ENCODE data around the gene SCGB1A1.
"Not testable (repeated sequence)": the region's sequence is repeated elsewhere in the genome, so short reads cannot be mapped to it uniquely, and the experiment has no call there.

SCGB1A1 gene

GRCh38 chr11:62418733-62419132 lies at the start of gene SCGB1A1:
SCGB1A1 (plus strand) TSS chr11:62419033; CDS start chr11:62419096, 63 bp downstream.
- Histone ChIP-seq H3K4me3 (ENCODE audit: low read depth in 1 of 5, low read length in 5 of 5) (peak within 1 kb of the TSS in 1 of 5 donors; percentile 8), H3K27me3 (ENCODE audit: control insufficient read depth in 5 of 5, insufficient read depth in 4 of 5, low read length in 5 of 5) (no peaks in the 10 kb centered on the region), H3K27ac (ENCODE audit: low read depth, low read length) (peak within 1 kb of the TSS; percentile 51), H3K9ac (ENCODE audit: low read length in 5 of 5) (peak within 1 kb of the TSS in 2 of 5 donors; percentile 16 to 63), H3K36me3 (ENCODE audit: control insufficient read depth in 5 of 5, insufficient read depth in 5 of 5, low read length in 5 of 5) (no peaks in the 10 kb centered on the region), H3K4me1 (ENCODE audit: control insufficient read depth in 5 of 5, insufficient read depth in 5 of 5, low read length in 5 of 5) (peaks cover 7 to 31% (median 21%) of the 10 kb centered on the region in 5 donors), H3K9me3 (ENCODE audit: control insufficient read depth in 5 of 5, low read length in 5 of 5) (no peaks in the 10 kb centered on the region)

GRCh38 chr11:62370743-62371440 lies 47.9 kb upstream of the SCGB1A1 start:
- Histone ChIP-seq H3K36me3 (ENCODE audit: control insufficient read depth in 5 of 5, insufficient read depth in 5 of 5, low read length in 5 of 5) (no peaks in the 10 kb centered on the region), H3K27ac (ENCODE audit: low read depth, low read length) (no peak overlapping the region), H3K9me3 (ENCODE audit: control insufficient read depth in 5 of 5, low read length in 5 of 5) (peaks cover 0 to 3% (median 0%) of the 10 kb centered on the region in 5 donors), H3K27me3 (ENCODE audit: control insufficient read depth in 5 of 5, insufficient read depth in 4 of 5, low read length in 5 of 5) (no peaks in the 10 kb centered on the region), H3K4me1 (ENCODE audit: control insufficient read depth in 5 of 5, insufficient read depth in 5 of 5, low read length in 5 of 5) (no peaks in the 10 kb centered on the region), H3K4me3 (ENCODE audit: low read depth in 1 of 5, low read length in 5 of 5) (no peak overlapping the region), H3K9ac (ENCODE audit: low read length in 5 of 5) (no peak overlapping the region)

- Histone ChIP-seq H3K27ac (ENCODE audit: low read depth, low read length) (no peak overlapping the region), H3K9ac (ENCODE audit: low read length in 5 of 5) (no peak overlapping the region), H3K4me1 (ENCODE audit: control insufficient read depth in 5 of 5, insufficient read depth in 5 of 5, low read length in 5 of 5) (peaks cover 0 to 2% (median 0%) of the 10 kb centered on the region in 5 donors), H3K4me3 (ENCODE audit: low read depth in 1 of 5, low read length in 5 of 5) (no peak overlapping the region), H3K9me3 (ENCODE audit: control insufficient read depth in 5 of 5, low read length in 5 of 5) (peaks cover 0 to 3% (median 0%) of the 10 kb centered on the region in 5 donors), H3K36me3 (ENCODE audit: control insufficient read depth in 5 of 5, insufficient read depth in 5 of 5, low read length in 5 of 5) (no peaks in the 10 kb centered on the region), H3K27me3 (ENCODE audit: control insufficient read depth in 5 of 5, insufficient read depth in 4 of 5, low read length in 5 of 5) (no peaks in the 10 kb centered on the region)
Observed at GRCh38 chr11:62372871-62373270, 46.0 kb upstream of the SCGB1A1 start.

GRCh38 chr11:62373464-62374119 lies 45.2 kb upstream of the SCGB1A1 start:
- H3K27ac ChIP-seq (ENCODE audit: low read depth, low read length): no peak overlapping the region
- H3K9ac ChIP-seq (ENCODE audit: low read length in 5 of 5): no peak overlapping the region
- peaks cover 0 to 2% (median 0%) of the 10 kb centered on the region in 5 donors for H3K9me3 ChIP-seq (ENCODE audit: control insufficient read depth in 5 of 5, low read length in 5 of 5)
- no peaks in the 10 kb centered on the region for H3K27me3 ChIP-seq (ENCODE audit: control insufficient read depth in 5 of 5, insufficient read depth in 4 of 5, low read length in 5 of 5)
- no peaks in the 10 kb centered on the region for H3K36me3 ChIP-seq (ENCODE audit: control insufficient read depth in 5 of 5, insufficient read depth in 5 of 5, low read length in 5 of 5)
- no peak overlapping the region for H3K4me3 ChIP-seq (ENCODE audit: low read depth in 1 of 5, low read length in 5 of 5)
- H3K4me1 ChIP-seq (ENCODE audit: control insufficient read depth in 5 of 5, insufficient read depth in 5 of 5, low read length in 5 of 5): peaks cover 0 to 2% (median 0%) of the 10 kb centered on the region in 5 donors

GRCh38 chr11:62374801-62375200 lies 44.0 kb upstream of the SCGB1A1 start:
- Histone ChIP-seq H3K36me3 (ENCODE audit: control insufficient read depth in 5 of 5, insufficient read depth in 5 of 5, low read length in 5 of 5) (no peaks in the 10 kb centered on the region), H3K27me3 (ENCODE audit: control insufficient read depth in 5 of 5, insufficient read depth in 4 of 5, low read length in 5 of 5) (no peaks in the 10 kb centered on the region)

GRCh38 chr11:62378459-62379063 lies 40.3 kb upstream of the SCGB1A1 start:
- not testable (repeated sequence) for H3K4me3 ChIP-seq (ENCODE audit: low read depth in 1 of 5, low read length in 5 of 5); H3K27me3 ChIP-seq (ENCODE audit: control insufficient read depth in 5 of 5, insufficient read depth in 4 of 5, low read length in 5 of 5); H3K9ac ChIP-seq (ENCODE audit: low read length in 5 of 5); H3K9me3 ChIP-seq (ENCODE audit: control insufficient read depth in 5 of 5, low read length in 5 of 5); H3K27ac ChIP-seq (ENCODE audit: low read depth, low read length); H3K4me1 ChIP-seq (ENCODE audit: control insufficient read depth in 5 of 5, insufficient read depth in 5 of 5, low read length in 5 of 5); H3K36me3 ChIP-seq (ENCODE audit: control insufficient read depth in 5 of 5, insufficient read depth in 5 of 5, low read length in 5 of 5)

More at GRCh38 chr11:62374801-62375200, 44.0 kb upstream of the SCGB1A1 start:
- no peaks in the 10 kb centered on the region for H3K9me3 ChIP-seq (ENCODE audit: control insufficient read depth in 5 of 5, low read length in 5 of 5)
- no peak overlapping the region for H3K9ac ChIP-seq (ENCODE audit: low read length in 5 of 5)
- no peak overlapping the region for H3K27ac ChIP-seq (ENCODE audit: low read depth, low read length)
- H3K4me3 ChIP-seq (ENCODE audit: low read depth in 1 of 5, low read length in 5 of 5): no peak overlapping the region
- peaks cover 0 to 2% (median 0%) of the 10 kb centered on the region in 5 donors for H3K4me1 ChIP-seq (ENCODE audit: control insufficient read depth in 5 of 5, insufficient read depth in 5 of 5, low read length in 5 of 5)

GRCh38 chr11:62379586-62379985 lies 39.2 kb upstream of the SCGB1A1 start:
- not testable (repeated sequence) for H3K4me3 ChIP-seq (ENCODE audit: low read depth in 1 of 5, low read length in 5 of 5); H3K36me3 ChIP-seq (ENCODE audit: control insufficient read depth in 5 of 5, insufficient read depth in 5 of 5, low read length in 5 of 5); H3K27me3 ChIP-seq (ENCODE audit: control insufficient read depth in 5 of 5, insufficient read depth in 4 of 5, low read length in 5 of 5); H3K9me3 ChIP-seq (ENCODE audit: control insufficient read depth in 5 of 5, low read length in 5 of 5); H3K4me1 ChIP-seq (ENCODE audit: control insufficient read depth in 5 of 5, insufficient read depth in 5 of 5, low read length in 5 of 5); H3K9ac ChIP-seq (ENCODE audit: low read length in 5 of 5); H3K27ac ChIP-seq (ENCODE audit: low read depth, low read length)

GRCh38 chr11:62380821-62381245 lies 38.0 kb upstream of the SCGB1A1 start:
- not testable (repeated sequence) for H3K27me3 ChIP-seq (ENCODE audit: control insufficient read depth in 5 of 5, insufficient read depth in 4 of 5, low read length in 5 of 5); H3K9me3 ChIP-seq (ENCODE audit: control insufficient read depth in 5 of 5, low read length in 5 of 5); H3K4me1 ChIP-seq (ENCODE audit: control insufficient read depth in 5 of 5, insufficient read depth in 5 of 5, low read length in 5 of 5); H3K27ac ChIP-seq (ENCODE audit: low read depth, low read length); H3K36me3 ChIP-seq (ENCODE audit: control insufficient read depth in 5 of 5, insufficient read depth in 5 of 5, low read length in 5 of 5)
- Histone ChIP-seq H3K9ac (ENCODE audit: low read length in 5 of 5) (peak overlapping the region in 1 of 5 donors; percentile 12), H3K4me3 (ENCODE audit: low read depth in 1 of 5, low read length in 5 of 5) (peak overlapping the region in 1 of 5 donors; percentile 16)

- H3K27me3 ChIP-seq (ENCODE audit: control insufficient read depth in 5 of 5, insufficient read depth in 4 of 5, low read length in 5 of 5): no peaks in the 10 kb centered on the region
Observed at GRCh38 chr11:62383822-62384221, 35.0 kb upstream of the SCGB1A1 start.

GRCh38 chr11:62386083-62386482 lies 32.8 kb upstream of the SCGB1A1 start:
- H3K4me3 ChIP-seq (ENCODE audit: low read depth in 1 of 5, low read length in 5 of 5); H3K27me3 ChIP-seq (ENCODE audit: control insufficient read depth in 5 of 5, insufficient read depth in 4 of 5, low read length in 5 of 5); H3K9me3 ChIP-seq (ENCODE audit: control insufficient read depth in 5 of 5, low read length in 5 of 5); H3K9ac ChIP-seq (ENCODE audit: low read length in 5 of 5); H3K4me1 ChIP-seq (ENCODE audit: control insufficient read depth in 5 of 5, insufficient read depth in 5 of 5, low read length in 5 of 5); H3K27ac ChIP-seq (ENCODE audit: low read depth, low read length); H3K36me3 ChIP-seq (ENCODE audit: control insufficient read depth in 5 of 5, insufficient read depth in 5 of 5, low read length in 5 of 5): not testable (repeated sequence)

More at GRCh38 chr11:62383822-62384221, 35.0 kb upstream of the SCGB1A1 start:
- H3K9me3 ChIP-seq (ENCODE audit: control insufficient read depth in 5 of 5, low read length in 5 of 5): no peaks in the 10 kb centered on the region
- H3K9ac ChIP-seq (ENCODE audit: low read length in 5 of 5): no peak overlapping the region
- H3K27ac ChIP-seq (ENCODE audit: low read depth, low read length): no peak overlapping the region
- H3K4me3 ChIP-seq (ENCODE audit: low read depth in 1 of 5, low read length in 5 of 5): no peak overlapping the region
- peaks cover 0 to 6% (median 4%) of the 10 kb centered on the region in 5 donors for H3K4me1 ChIP-seq (ENCODE audit: control insufficient read depth in 5 of 5, insufficient read depth in 5 of 5, low read length in 5 of 5)
- no peaks in the 10 kb centered on the region for H3K36me3 ChIP-seq (ENCODE audit: control insufficient read depth in 5 of 5, insufficient read depth in 5 of 5, low read length in 5 of 5)
